Smooth muscle cell (in vitro differentiated cells): Measurements from ENCODE around the gene MORN1. TPM values are rescaled to one million over a fixed set of nuclear protein-coding genes. Genes with fewer than 3 reads are reported as not detected.

ENCODE experiments used
- DNase-seq: peaks from one replicate; lab custom pipeline; 2025; ENCODE audit not compliant: unreplicated experiment; lab: John Stamatoyannopoulos, UW
- H2AFZ ChIP-seq: fragments of 200-600 bp; sonication (generic); 2 replicates; pipeline ENCODE4 v1.6.0; 2016; ENCODE audit warnings: antibody characterized with exemption, low read depth, mild to moderate bottlenecking
- H3F3A ChIP-seq: fragments of 200-600 bp; sonication (generic); 2 replicates; pipeline ENCODE4 v1.6.0; 2017; ENCODE audit warnings: antibody characterized with exemption, low read depth
- H3K27ac ChIP-seq: fragments of 200-600 bp; sonication (generic); 2 replicates; pipeline ENCODE4 v1.5.1; 2016; ENCODE audit warnings: low read depth, mild to moderate bottlenecking
- H3K27me3 ChIP-seq: fragments of 200-600 bp; sonication (generic); 2 replicates; pipeline ENCODE4 v1.6.1; 2016; ENCODE audit warnings: low read depth, mild to moderate bottlenecking
- H3K36me3 ChIP-seq: fragments of 200-600 bp; sonication (generic); 2 replicates; pipeline ENCODE4 v1.5.1; 2016; ENCODE audit warnings: low read depth
- H3K4me1 ChIP-seq: fragments of 200-600 bp; sonication (generic); 2 replicates; pipeline ENCODE4 v1.5.1; 2016; ENCODE audit warnings: low read depth
- H3K4me2 ChIP-seq: fragments of 200-600 bp; sonication (generic); 2 replicates; pipeline ENCODE4 v1.6.0; 2016; ENCODE audit warnings: mild to moderate bottlenecking
- H3K4me3 ChIP-seq: fragments of 200-600 bp; sonication (generic); 2 replicates; pipeline ENCODE4 v1.5.1; 2016; ENCODE audit warnings: mild to moderate bottlenecking
- H3K79me2 ChIP-seq: fragments of 200-600 bp; sonication (generic); 2 replicates; pipeline ENCODE4 v1.6.0; 2016; ENCODE audit warnings: low read depth, mild to moderate bottlenecking
- H3K9ac ChIP-seq: fragments of 200-600 bp; sonication (generic); 2 replicates; pipeline ENCODE4 v1.6.0; 2016; ENCODE audit warnings: low read depth
- H3K9me3 ChIP-seq: fragments of 200-600 bp; sonication (generic); replicated peaks from 2 replicates; pipeline ENCODE4 v1.5.1; 2016; ENCODE audit warnings: low read depth
- H4K20me1 ChIP-seq: fragments of 200-600 bp; sonication (generic); 2 replicates; pipeline ENCODE4 v1.6.0; 2016; ENCODE audit warnings: low read depth
- CTCF ChIP-seq: fragments of 200-600 bp; sonication (generic); IDR thresholded peaks from 2 replicates; pipeline ENCODE4 v1.5.1; 2017; ENCODE audit warnings: borderline replicate concordance, mild to moderate bottlenecking, antibody characterized with exemption; ENCODE audit not compliant: insufficient read depth, poor library complexity, severe bottlenecking
- WGBS: methylation state at CpG from one replicate; pipeline ENCODE4 v1.1.7; 2016; ENCODE audit warnings: low lambda C conversion rate; 5-methylcytosine and 5-hydroxymethylcytosine counted together
- polyA plus RNA-seq: library from polyadenylated mRNA; unstranded; fragments of >200 nt; fragmentation: Nextera tagmentation; extraction: Ambion mirVana; gene quantifications from 2 replicates; pipeline ENCODE4 v1.2.1, GENCODE V29; 2016
- total RNA-seq: library from RNA; depleted of rRNA; stranded (reverse); fragments of >200 nt; gene quantifications from 2 replicates; pipeline ENCODE4 v1.2.3, GENCODE V29; 2014

MORN1 gene
- total and polyA plus RNA-seq, 2 experiments from 2014 or later, result 4.9 to 6.2 TPM

DNA sequence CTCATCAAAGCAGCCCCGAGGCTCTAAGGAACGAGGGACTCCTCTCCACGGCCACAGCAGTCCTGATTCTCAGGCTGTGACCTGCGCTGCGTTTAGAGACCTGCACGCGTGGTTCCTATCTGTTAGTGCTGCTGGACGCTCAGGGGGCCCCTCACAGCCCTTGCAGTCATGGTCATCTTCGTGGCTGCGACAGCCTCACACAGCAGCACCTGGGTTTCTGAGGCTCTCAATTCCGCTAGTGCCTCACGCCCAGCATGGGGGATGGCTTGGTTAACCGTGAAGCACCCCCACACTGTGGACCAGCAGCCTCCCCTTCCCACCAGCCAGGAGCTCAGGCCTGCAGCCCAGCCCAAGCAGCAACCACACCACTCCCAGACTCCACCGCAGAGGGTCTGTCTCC lies 7.8 kb downstream of the MORN1 start:
- Histone ChIP-seq H3K9ac (no peak overlapping the region), H4K20me1 (no peaks in the 10 kb centered on the region), H3K27me3 (no peaks in the 10 kb centered on the region), H3F3A (no peaks in the 10 kb centered on the region), H3K36me3 (no peaks in the 10 kb centered on the region), H3K4me3 (no peak overlapping the region), H2AFZ (no peak overlapping the region), H3K27ac (no peak overlapping the region), H3K4me2 (no peak overlapping the region), H3K9me3 (no peaks in the 10 kb centered on the region), H3K4me1 (no peaks in the 10 kb centered on the region), H3K79me2 (no peaks in the 10 kb centered on the region)
- WGBS, result 96% methylated on average over 14 of the region's 14 CpGs
- no peak for DNase-seq
- TF ChIP-seq CTCF, result no peak

DNA sequence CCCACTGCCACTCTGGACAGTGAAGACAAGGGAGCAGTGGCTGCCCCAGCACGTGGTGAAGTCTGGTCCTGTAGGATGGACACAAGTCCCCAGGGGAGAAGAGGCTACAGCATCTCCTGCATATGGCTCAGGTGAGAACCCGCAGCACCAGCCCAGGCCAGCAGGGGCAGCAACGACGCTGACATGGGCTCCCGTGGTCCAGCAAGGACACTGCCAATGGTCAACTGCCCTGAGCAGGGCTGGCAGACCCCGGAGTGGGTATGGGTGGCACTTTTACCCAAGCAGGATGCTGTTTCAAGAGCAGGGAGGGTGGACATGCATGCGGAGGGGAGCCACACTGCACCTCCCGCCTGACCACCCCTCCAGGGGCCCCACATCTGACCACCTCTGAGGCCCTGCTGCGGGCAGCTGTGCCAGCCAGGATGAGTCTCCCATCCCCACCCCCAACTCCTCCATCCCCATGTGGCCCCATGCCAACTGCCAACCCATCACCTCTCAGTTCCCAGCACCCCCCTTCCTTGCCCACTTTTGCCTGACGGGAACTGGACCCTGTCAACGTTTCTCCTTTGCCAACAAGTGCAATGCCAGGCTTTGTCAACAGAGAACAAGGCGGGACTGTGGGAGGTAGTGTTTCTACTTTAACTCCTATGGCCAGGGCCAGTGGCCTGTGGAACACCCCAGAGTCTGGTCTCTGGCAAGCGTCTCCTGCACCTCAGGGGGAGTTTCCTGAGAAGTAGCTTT lies 8.6 kb downstream of the MORN1 start:
- Histone ChIP-seq H3K27me3 (no peaks in the 10 kb centered on the region), H3K4me1 (no peaks in the 10 kb centered on the region), H3K36me3 (no peaks in the 10 kb centered on the region), H2AFZ (no peak overlapping the region), H3K79me2 (no peaks in the 10 kb centered on the region), H3K9ac (no peak overlapping the region), H4K20me1 (no peaks in the 10 kb centered on the region), H3F3A (no peaks in the 10 kb centered on the region), H3K4me3 (no peak overlapping the region), H3K4me2 (no peak overlapping the region), H3K27ac (no peak overlapping the region), H3K9me3 (no peaks in the 10 kb centered on the region)
- 68% methylated on average over 13 of the region's 13 CpGs for WGBS
- DNase-seq, result no peak
- TF ChIP-seq CTCF, result peak; percentile 47

GRCh38 chr1:2381741-2382620 lies 9.4 kb downstream of the MORN1 start:
- TF ChIP-seq CTCF, result peak; percentile 91
- Histone ChIP-seq H3K27ac (no peak overlapping the region), H3K79me2 (no peaks in the 10 kb centered on the region), H3F3A (no peaks in the 10 kb centered on the region), H3K9ac (no peak overlapping the region), H3K4me2 (no peak overlapping the region), H3K36me3 (no peaks in the 10 kb centered on the region), H3K4me1 (no peaks in the 10 kb centered on the region), H3K9me3 (no peaks in the 10 kb centered on the region), H3K27me3 (no peaks in the 10 kb centered on the region), H2AFZ (no peak overlapping the region), H4K20me1 (no peaks in the 10 kb centered on the region), H3K4me3 (no peak overlapping the region)
- peak; percentile 51 for DNase-seq
- WGBS, result 58% methylated on average over 27 of the region's 28 CpGs
